Measurements from ENCODE around the gene ADAT3.

ADAT3 gene

DNA sequence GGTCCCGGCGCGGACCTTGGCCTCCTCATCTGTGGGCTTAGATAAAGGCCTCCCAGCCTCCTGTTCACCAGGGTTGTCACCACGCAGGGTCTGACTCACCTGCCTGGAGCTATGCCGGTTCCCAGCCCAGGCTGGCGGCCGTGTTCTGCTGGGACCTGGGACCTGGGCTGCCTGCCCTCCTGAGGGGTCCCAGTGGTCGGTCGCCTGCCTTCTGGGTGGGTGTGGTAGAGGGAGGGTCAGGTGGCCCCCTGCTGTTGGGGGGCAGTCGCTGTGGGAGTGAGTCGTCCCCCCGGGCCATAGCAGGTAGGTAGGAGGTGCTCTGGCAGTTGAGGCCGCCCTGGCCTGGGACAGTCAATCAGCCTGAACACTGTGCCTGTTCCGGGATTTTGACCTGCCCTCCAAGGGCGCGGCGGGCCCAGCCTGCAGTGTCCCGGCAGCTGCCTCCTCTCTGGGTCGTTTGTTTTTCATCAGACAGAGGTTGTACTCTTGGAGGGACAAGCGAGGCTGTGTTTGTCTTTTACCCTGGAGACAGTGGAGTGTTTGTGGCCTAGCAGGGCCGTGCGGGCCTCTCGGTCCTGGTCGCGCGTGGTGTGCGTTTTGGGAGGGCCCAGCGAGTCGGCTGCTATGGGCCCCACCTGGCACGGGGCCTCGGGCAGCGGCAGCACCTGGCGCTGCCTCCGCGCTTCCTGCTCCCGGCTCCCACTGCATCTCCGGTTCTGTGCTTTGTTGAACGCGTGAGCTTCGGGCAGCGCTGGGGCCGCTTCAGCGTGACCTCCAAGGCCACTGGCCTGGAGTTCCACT is 2.6 kb downstream of the ADAT3 start:
- TF ChIP-seq, protein P1, sequence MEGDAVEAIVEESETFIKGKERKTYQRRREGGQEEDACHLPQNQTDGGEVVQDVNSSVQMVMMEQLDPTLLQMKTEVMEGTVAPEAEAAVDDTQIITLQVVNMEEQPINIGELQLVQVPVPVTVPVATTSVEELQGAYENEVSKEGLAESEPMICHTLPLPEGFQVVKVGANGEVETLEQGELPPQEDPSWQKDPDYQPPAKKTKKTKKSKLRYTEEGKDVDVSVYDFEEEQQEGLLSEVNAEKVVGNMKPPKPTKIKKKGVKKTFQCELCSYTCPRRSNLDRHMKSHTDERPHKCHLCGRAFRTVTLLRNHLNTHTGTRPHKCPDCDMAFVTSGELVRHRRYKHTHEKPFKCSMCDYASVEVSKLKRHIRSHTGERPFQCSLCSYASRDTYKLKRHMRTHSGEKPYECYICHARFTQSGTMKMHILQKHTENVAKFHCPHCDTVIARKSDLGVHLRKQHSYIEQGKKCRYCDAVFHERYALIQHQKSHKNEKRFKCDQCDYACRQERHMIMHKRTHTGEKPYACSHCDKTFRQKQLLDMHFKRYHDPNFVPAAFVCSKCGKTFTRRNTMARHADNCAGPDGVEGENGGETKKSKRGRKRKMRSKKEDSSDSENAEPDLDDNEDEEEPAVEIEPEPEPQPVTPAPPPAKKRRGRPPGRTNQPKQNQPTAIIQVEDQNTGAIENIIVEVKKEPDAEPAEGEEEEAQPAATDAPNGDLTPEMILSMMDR (IDR thresholded peaks at IDR 0.05; ENCODE audit: low read depth, low read length): no peak
- no peak for DNase-seq (ENCODE audit: extremely low read depth, low read depth)

GRCh38 chr19:1908364-1908678 is 3.1 kb downstream of the ADAT3 start:
- DNase-seq (ENCODE audit: extremely low read depth, low read depth): no peak
- TF ChIP-seq, protein P1 (IDR thresholded peaks at IDR 0.05; ENCODE audit: low read depth, low read length): no peak

DNA sequence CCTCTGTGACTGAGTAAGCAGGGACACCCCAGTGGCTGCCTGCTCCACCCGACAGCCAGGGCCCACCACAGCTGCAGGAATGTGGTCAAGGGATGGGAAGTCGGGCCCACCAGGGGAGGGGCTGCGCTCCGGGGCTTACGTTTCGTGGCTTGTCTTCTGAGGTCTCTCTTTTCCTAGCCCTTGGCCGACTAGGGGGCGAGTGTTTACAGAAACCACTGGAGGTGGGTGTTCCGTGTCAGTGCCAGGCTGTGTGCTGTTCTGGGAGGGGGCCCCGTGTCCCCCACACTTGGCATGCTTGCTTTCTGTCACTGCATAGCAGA is 4.5 kb downstream of the ADAT3 start:
- TF ChIP-seq, protein P1 (IDR thresholded peaks at IDR 0.05; ENCODE audit: low read depth, low read length): no peak
- no peak for DNase-seq (ENCODE audit: extremely low read depth, low read depth)

DNA sequence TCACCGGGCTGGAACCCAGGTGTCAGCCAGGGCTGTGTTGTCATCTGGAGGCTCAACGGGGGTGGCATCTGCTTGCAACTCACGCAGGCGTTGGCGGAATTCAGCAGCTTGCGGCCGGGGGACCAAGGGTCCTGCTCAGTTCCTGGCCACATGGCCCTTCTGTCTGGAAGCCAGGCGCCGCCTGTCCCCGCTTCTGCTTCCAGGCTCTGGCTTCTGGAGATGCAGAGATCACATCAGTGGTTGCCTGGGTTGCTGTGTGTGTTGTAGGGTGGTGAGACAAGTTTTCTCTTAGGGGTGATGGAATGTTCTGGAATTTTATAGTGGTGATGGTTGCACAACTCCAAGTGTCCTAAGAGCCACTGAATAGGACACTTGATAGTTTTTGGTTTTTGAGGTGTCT is 5.0 kb downstream of the ADAT3 start:
- no peak for DNase-seq (ENCODE audit: extremely low read depth, low read depth)
- TF ChIP-seq, protein P1 (IDR thresholded peaks at IDR 0.05; ENCODE audit: low read depth, low read length): no peak

GRCh38 chr19:1911098-1911497 is 5.9 kb downstream of the ADAT3 start:
- DNase-seq (ENCODE audit: extremely low read depth, low read depth): no peak
- TF ChIP-seq, protein P1 (IDR thresholded peaks at IDR 0.05; ENCODE audit: low read depth, low read length): no peak

GRCh38 chr19:1911995-1912394 is 6.8 kb downstream of the ADAT3 start:
- DNase-seq (ENCODE audit: extremely low read depth, low read depth): no peak
- TF ChIP-seq, protein P1 (IDR thresholded peaks at IDR 0.05; ENCODE audit: low read depth, low read length): no peak

DNA sequence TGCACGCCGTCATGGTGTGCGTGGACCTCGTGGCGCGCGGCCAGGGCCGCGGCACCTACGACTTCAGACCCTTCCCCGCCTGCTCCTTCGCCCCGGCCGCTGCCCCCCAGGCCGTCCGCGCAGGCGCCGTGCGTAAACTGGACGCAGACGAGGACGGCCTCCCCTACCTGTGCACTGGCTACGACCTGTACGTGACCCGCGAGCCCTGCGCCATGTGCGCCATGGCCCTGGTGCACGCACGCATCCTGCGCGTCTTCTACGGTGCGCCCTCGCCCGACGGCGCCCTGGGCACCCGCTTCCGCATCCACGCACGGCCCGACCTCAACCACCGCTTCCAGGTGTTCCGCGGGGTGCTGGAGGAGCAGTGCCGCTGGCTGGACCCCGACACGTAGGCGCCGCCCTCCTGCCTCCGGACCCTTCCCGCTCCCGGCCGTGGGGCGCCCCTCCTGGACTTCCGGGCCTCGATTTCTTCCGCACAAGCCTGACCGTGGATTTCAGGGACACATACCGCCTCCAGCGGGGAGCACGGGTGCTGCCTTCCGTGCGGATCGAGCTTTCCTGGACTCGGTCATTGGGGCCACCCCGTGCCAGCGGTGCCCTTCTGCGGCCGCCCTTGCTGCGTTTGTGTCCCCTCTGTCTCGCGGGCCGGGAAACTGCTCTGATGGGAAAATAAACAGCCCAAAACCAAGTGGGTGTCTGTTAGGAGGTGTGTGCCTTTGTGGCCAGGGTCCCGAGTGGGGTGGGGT is 7.7 kb downstream of the ADAT3 start:
- TF ChIP-seq, protein P1 (IDR thresholded peaks at IDR 0.05; ENCODE audit: low read depth, low read length): no peak
- no peak for DNase-seq (ENCODE audit: extremely low read depth, low read depth)
